Testis (tissue), 2 donors: ENCODE data around the gene MACROD1.

ENCODE experiments used
- POLR2A ChIP-seq: fragments of 450-650 bp; IDR thresholded peaks from one replicate; pipeline ENCODE4 v1.6.1; 2017; ENCODE audit warnings: antibody characterized with exemption, mild to moderate bottlenecking, moderate library complexity
- TF ChIP-seq, protein P1 (sequence below), 3 experiments: fragments of 450-650 bp in 2 of 3; fragments of 200-600 bp in 1 of 3; sonication (generic) in 1 of 3; IDR thresholded peaks; one replicate each; pipeline ENCODE4 v1.5.1; 2016 to 2019; ENCODE audit warnings: antibody characterized with exemption in 3 of 3, mild to moderate bottlenecking in 2 of 3, moderate library complexity in 1 of 3

DNA sequence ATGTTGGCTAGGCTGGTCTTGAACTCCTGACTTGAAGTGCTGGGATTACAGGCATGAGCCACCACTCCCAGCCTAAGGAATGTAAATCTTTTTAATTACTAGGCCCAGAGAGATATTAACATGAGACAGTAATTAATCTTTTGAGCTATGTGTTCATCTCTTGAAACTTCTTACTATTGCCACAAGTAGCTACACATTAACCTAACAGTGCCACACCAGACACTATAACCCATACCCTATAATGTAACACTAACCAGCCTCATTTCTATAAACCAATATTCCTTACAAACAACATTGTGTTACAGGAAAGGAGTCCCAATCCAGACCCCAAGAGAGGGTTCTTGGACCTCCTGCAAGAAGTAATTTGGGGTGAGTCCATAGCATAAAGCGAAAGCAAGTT lies 199.5 kb downstream of the MACROD1 start:
- TF ChIP-seq, protein P1, sequence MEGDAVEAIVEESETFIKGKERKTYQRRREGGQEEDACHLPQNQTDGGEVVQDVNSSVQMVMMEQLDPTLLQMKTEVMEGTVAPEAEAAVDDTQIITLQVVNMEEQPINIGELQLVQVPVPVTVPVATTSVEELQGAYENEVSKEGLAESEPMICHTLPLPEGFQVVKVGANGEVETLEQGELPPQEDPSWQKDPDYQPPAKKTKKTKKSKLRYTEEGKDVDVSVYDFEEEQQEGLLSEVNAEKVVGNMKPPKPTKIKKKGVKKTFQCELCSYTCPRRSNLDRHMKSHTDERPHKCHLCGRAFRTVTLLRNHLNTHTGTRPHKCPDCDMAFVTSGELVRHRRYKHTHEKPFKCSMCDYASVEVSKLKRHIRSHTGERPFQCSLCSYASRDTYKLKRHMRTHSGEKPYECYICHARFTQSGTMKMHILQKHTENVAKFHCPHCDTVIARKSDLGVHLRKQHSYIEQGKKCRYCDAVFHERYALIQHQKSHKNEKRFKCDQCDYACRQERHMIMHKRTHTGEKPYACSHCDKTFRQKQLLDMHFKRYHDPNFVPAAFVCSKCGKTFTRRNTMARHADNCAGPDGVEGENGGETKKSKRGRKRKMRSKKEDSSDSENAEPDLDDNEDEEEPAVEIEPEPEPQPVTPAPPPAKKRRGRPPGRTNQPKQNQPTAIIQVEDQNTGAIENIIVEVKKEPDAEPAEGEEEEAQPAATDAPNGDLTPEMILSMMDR (IDR thresholded peaks at IDR 0.05): no peak
- TF ChIP-seq POLR2A: no peak
